Coronary artery (tissue), 2 donors: Measurements from ENCODE around the gene IMMP2L.
"Not testable (repeated sequence)": the region's sequence is repeated elsewhere in the genome, so short reads cannot be mapped to it uniquely, and the experiment has no call there.

Source experiments
- DNase-seq: peaks from one replicate; pipeline ENCODE4 v3.0.0-alpha.2; 2017; ENCODE audit warnings: low spot score
- H3K27ac ChIP-seq, 2 donors: fragments of 200-600 bp; sonication (generic); one replicate each; pipeline ENCODE4 v1.5.1; 2016 to 2019
- H3K4me3 ChIP-seq: fragments of 200-600 bp; sonication (generic); 2 replicates; pipeline ENCODE4 v1.5.1; 2016; ENCODE audit warnings: mild to moderate bottlenecking, moderate library complexity
- CTCF ChIP-seq: fragments of 200-600 bp; sonication (generic); IDR thresholded peaks from one replicate; pipeline ENCODE4 v1.5.1; 2019; ENCODE audit warnings: antibody characterized with exemption

Gene IMMP2L

GRCh38 chr7:111272092-111272491 lies 290.2 kb downstream of the IMMP2L start:
- Histone ChIP-seq H3K4me3 (no peak overlapping the region), H3K27ac (no peak overlapping the region)
- no peak for TF ChIP-seq CTCF
- no peak for DNase-seq

- H3K27ac ChIP-seq, H3K4me3 ChIP-seq, DNase-seq: not testable (repeated sequence)
Measured at GRCh38 chr7:111270794-111271193, 291.5 kb downstream of the IMMP2L start.

GRCh38 chr7:111268941-111269340 lies 293.4 kb downstream of the IMMP2L start:
- no peak overlapping the region for H3K27ac ChIP-seq
- DNase-seq: no peak
- no peak for TF ChIP-seq CTCF
- no peak overlapping the region for H3K4me3 ChIP-seq

GRCh38 chr7:111266613-111267012 lies 295.7 kb downstream of the IMMP2L start:
- Histone ChIP-seq H3K4me3 (no peak overlapping the region), H3K27ac (no peak overlapping the region)
- TF ChIP-seq CTCF: no peak
- no peak for DNase-seq

GRCh38 chr7:111265394-111265793 lies 296.9 kb downstream of the IMMP2L start:
- DNase-seq: no peak
- H3K4me3 ChIP-seq: no peak overlapping the region
- H3K27ac ChIP-seq: no peak overlapping the region
- TF ChIP-seq CTCF: no peak

GRCh38 chr7:111264981-111265380 lies 297.3 kb downstream of the IMMP2L start:
- no peak for DNase-seq
- H3K27ac ChIP-seq: no peak overlapping the region
- no peak for TF ChIP-seq CTCF
- H3K4me3 ChIP-seq: no peak overlapping the region

GRCh38 chr7:111264111-111264868 lies 298.0 kb downstream of the IMMP2L start:
- Histone ChIP-seq H3K4me3 (no peak overlapping the region), H3K27ac (no peak overlapping the region)
- DNase-seq: no peak
- no peak for TF ChIP-seq CTCF
